SHP77 (cell line): ENCODE results near the gene PRRC2A.

Experiments used
- DNase-seq, 2 experiments: peaks; one replicate each; lab custom pipeline; 2025; lab: John Stamatoyannopoulos, UW

The PRRC2A gene

DNA sequence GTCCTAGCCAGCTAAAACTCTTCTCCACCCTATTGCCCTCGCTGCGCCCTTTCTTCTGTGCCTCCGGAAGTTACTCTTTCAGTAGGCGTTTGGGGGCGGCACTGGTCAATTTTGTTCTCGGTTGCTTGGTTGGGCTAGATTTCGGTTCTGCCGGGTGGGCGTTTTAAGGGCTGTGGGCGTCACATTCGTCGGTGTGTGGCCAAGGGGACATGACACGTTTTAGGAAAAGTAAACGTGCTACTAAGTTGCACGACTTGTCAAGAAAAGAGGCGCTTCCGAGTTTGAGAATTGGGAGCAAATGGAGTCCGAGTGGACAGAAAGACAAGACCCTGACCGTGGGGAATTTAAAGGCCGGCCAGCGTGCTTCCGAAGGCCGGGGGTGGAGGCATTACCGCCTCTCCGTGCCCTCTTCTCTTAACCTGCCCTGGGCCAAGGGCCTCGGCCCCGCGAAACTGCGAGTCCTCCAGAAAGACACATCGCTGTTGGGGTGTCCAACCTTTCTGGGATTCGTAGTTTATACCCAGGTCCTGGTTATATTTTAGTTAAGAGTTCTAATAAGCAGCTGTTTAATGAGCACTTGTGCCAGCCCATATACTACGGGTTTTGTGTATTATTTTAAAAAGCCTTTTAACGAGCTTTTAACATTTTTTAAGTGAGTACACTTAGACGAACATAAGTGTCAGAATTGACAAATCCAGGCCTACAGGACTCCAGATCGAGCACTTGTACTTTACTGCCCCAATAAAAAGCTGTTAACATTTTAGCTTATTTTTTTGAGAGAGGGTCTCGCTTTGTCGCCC is 32.6 kb downstream of the PRRC2A start:
- DNase-seq = peak; percentile 93 to 95

GRCh38 chr6:31654574-31655348 is 34.2 kb downstream of the PRRC2A start:
- no peak for DNase-seq

DNA sequence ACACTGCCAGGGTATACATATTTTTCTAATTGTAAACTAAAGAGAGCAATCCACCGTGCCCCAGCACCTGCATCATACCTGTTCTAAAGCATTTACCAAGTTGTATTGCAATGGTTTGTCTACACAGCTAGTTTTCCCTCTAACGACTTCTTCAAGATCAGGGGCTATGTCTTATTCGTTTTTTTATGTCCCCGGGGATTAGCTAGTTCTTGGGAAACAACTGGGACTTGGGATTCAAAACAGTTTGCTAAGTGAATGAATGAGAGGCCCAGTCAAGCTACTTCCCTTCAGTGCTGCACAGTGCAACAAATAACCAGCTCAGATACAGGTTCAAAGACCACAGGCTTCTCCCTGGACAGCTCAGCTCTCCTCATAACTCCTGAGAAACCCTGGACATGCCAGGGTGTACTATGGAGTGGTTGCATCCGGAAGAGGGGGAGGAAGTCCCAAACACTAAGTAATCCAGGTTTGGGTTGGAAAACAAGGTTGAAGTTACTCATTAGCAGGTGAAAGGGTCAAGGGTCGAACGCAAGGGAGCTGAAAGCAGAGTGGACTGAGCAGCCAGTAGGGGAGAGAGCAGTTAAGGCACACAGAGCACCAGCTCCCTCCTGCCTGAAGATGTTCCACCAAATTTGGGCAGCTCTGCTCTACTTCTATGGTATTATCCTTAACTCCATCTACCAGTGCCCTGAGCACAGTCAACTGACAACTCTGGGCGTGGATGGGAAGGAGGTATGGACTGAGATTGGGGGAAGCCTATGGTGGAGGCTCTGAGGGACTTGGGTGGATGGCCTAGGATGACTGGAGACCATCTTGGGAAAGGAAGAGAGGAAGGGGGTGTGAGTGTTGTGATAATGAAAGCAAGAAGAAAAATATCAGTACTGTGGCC is 35.1 kb downstream of the PRRC2A start, which contains the start of gene APOM:
Gene APOM, plus strand, starts transcription at position 546 of the 889 bp plus-strand sequence. Its CDS starts 73 bp downstream, at position 619.
- DNase-seq = no peak

DNA sequence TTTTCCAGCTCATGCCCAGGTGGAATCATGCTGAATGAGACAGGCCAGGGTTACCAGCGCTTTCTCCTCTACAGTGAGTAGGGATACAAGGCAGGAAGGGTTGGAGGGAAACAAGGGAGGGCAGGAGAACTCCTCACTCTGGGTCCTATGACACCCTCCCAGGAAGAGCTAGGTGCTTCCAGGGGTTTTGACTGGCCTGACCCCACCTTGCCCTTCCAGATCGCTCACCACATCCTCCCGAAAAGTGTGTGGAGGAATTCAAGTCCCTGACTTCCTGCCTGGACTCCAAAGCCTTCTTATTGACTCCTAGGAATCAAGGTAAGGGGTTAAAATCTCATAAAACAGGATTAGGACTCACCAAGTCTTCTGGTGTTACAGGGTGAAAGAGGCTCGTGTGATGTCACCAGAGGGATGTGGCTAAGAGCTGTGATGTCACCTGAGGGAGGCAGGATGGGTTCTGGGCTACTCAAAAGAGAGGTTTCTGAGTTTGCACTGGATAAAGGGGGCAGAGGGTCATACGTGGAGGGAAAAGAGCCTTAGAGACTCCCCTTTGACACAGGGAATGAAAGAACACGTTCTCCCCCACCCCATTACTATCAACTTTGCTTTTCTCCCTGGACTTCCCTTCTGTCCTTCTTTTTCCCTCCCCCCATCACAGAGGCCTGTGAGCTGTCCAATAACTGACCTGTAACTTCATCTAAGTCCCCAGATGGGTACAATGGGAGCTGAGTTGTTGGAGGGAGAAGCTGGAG is 37.1 kb downstream of the PRRC2A start:
- no peak for DNase-seq

DNA sequence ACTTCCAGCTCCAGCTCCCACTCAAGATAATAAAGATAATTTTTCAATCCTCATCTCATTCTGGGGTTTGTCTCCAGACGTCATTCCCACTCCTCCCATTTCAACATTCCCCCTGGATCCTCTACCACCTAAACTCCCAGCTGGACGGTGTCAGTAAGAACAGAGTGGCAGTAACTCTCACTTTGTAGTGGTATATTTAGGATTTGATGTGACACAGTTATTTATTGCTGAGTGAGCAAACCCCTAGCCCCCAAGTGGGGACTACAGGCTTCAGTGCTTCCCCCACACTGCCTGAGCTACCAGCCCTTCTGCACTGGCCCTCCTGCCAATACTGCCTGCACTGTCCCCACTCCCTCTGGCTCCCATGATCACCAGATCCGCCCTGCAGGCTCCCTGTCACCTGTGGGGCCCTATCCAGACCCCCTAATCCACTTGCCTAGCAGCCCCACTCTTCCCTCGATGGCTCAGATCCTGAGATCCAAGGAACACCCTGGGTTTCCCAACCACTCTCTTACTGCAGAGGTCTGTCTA is 37.7 kb downstream of the PRRC2A start:
- no peak for DNase-seq

GRCh38 chr6:31658983-31659648 is 38.6 kb downstream of the PRRC2A start:
- no peak for DNase-seq

DNA sequence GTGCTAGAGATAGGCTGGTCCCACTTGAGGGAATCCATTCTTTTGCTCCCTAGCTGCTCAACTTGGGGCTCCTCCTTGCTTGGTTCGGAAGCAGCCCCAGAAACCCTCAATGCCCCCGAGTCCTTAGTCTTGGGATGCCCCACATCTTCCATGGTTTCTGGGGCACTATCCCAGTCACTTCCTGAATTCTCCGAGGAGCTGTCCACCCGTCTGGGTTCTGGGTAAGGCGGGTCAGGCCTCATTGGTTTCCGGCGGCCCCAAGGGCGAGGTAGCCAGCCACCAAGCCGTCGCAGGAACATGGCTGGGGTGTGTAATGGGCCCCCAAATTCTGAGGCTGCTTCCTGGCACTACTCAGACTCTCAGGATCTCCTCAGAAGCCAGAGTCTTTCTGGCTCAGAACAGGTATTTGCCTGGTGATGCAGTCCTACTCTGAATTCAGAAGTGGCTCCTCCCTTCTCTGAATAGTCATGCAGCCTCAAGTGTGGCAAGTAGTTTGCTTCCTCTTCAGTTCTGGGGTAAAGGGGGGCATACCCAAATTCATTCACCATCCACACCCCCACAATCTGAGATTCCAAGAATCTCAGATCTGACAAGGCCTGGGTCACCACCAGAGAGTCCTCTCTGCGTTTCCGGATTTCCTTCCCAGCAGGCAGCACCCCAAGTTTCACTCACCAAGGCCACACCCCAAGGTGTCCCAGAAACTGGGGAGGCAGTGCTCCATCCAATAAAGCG is 39.3 kb downstream of the PRRC2A start:
- no peak for DNase-seq

DNA sequence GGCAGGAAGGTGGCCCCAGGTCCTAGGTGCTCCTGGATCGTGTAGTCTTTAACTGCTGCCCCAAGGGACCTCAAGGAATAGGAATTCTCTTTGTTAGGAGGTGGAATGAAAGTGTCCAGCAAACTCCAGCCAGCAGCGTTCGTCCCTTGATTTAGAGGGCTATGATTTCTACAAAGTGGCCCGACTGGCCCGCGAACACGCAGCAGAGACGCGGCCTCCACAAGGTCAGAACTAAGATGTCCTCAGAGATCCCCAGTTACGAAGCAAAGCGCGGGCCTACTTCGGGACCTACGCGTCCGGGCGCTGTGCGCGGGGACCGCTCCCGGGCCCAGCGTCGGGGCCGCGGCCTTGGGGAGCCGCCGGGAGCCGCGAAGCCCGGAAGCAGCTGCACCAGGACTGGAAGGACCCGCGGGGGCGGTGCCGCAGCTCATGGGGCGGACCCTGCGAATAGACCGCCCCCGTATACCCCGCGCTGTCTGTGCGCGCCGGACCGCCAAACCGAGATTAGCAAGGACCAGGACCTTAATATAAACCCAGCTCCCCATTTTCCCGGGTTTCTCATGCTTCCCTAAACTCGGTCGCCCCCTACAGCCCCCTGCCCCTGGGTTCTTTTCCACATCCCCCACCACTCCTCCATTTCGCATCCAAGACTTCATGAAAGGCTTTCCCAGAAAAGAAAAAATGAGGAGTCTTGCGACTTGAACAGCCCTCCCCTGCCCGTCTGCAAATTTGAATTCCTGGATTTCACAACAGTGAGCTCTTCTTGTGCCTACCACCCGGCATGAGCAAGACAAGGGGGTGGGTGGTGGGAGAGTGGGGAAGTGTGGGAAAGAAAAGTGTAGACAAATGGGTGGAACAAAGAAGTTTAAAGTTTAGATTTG is 40.1 kb downstream of the PRRC2A start, which contains the start of gene C6orf47:
Gene C6orf47, minus strand, starts transcription at position 398 of the 881 bp plus-strand sequence. CDS start 831 bp downstream, outside the sequence.
- DNase-seq = peak; percentile 66 to 85

- no peak for DNase-seq
These were observed 41.0 kb downstream of the PRRC2A start for GRCh38 chr6:31661262-31662123.

GRCh38 chr6:31662124-31662723 is 41.7 kb downstream of the PRRC2A start:
- DNase-seq = no peak

- no peak for DNase-seq
These were observed 42.8 kb downstream of the PRRC2A start for GRCh38 chr6:31663126-31663960.

GRCh38 chr6:31663961-31664789 is 43.7 kb downstream of the PRRC2A start:
- DNase-seq = no peak

DNA sequence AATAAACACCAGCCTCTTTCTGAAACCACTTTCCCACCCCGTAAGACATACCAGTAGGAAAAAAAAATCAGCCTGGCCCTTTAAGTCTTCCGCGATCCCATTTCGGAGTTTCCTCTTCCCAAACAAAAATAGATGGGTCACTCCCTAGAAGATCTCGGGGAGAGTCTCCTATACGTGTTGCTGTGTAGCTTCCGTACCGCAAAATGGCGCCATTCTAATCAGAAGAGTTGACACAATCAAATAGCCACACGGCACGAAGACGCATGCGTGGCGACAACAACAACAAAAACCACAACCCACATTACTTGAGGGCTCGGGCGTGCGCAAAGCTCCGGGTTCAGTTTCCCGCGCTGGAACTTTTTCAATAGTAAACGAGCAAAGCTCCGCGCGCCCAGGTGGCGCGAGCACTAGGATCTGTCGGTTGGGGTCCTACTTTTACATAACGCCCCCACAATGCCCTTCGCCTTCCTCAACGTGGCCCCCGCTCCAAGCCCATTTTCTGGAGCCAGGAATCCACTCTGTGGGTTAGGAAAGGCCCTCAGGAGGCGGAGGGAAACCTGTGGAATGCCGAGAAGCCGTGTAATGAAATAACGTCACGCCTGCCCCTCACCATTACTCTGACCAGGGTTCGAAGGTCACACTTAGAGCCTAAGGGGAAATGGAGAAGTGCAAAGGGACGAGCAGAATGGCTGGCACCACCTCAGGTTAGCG is 44.4 kb downstream of the PRRC2A start, which contains the start of gene GPANK1:
Gene GPANK1, minus strand, starts transcription at position 208 of the 711 bp plus-strand sequence. CDS start 519 bp downstream, outside the sequence.
- peak; percentile 80 to 90 for DNase-seq

DNA sequence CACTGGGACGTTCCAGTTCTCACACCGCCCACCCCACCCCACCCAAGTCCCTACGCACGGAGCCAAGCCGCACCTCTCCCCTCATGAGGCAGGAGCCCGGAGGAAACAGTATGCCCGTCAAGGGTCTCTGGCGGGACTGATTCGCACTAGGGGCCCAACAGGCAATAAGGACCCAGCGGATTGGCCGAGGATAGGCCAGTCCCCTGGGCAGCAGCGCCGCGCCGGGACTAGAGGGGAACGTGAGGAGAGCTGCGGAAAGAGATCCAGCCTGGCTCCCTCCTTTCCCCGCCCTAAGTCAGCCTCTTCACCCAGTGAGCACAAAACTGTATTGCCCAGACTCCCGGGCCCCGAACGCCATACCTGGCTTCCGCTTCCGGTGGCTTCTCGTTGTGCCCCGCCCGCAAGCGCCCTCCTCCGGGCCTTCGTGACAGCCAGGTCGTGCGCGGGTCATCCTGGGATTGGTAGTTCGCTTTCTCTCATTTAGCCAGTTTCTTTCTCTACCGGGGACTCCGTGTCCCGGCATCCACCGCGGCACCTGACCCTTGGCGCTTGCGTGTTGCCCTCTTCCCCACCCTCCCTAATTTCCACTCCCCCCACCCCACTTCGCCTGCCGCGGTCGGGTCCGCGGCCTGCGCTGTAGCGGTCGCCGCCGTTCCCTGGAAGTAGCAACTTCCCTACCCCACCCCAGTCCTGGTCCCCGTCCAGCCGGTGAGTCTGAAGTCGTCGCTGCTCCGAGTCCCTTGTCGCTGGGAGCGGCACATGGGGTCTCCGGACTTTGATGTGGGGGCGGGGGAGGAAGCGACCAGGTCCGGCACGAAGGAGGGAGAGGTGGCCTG is 45.2 kb downstream of the PRRC2A start, which contains the start of gene CSNK2B:
Gene CSNK2B, plus strand, starts transcription at position 580 of the 836 bp plus-strand sequence. CDS start 752 bp downstream, outside the sequence.
- peak; percentile 97 to 98 for DNase-seq
